GM12873 (cell line): ENCODE data around the gene MAT2A.

Source experiments
- CTCF ChIP-seq: IDR thresholded peaks from 2 replicates; pipeline ENCODE4 v1.5.1; 2012; ENCODE audit warnings: low read depth, mild to moderate bottlenecking, moderate library complexity, low read length, control low read depth; ENCODE audit not compliant: insufficient read depth; ENCODE audit errors: missing control alignments

The MAT2A gene

GRCh38 chr2:85551698-85552678 lies 13.0 kb downstream of the MAT2A start:
- peak; percentile 92 for TF ChIP-seq CTCF

GRCh38 chr2:85553184-85553583 lies 14.2 kb downstream of the MAT2A start:
- TF ChIP-seq CTCF: no peak

- no peak for TF ChIP-seq CTCF
These were observed 16.1 kb downstream of the MAT2A start for GRCh38 chr2:85554980-85555612.

- no peak for TF ChIP-seq CTCF
These were observed 18.2 kb downstream of the MAT2A start for GRCh38 chr2:85557130-85557529.

GRCh38 chr2:85558160-85558559 lies 19.2 kb downstream of the MAT2A start:
- TF ChIP-seq CTCF: no peak

GRCh38 chr2:85560812-85561279 lies 21.9 kb downstream of the MAT2A start:
- TF ChIP-seq CTCF: no peak
